SK-N-SH treated with all-trans-retinoic acid at 6 μM for 48 hours (cell line): ENCODE data around the gene TSHZ2.

Source experiments
- ATAC-seq: fragments of 200-7000 bp; cut with Tn5 transposase; 3 replicates; pipeline ENCODE4 v1.9.1; 2020; ENCODE audit warnings: mild to moderate bottlenecking, moderate library complexity
- ARNTL ChIP-seq: fragments of 450-650 bp; formaldehyde crosslinking; IDR thresholded peaks from 2 replicates; pipeline ENCODE4 v1.5.0; 2020; ENCODE audit warnings: low read depth, mild to moderate bottlenecking, moderate library complexity, borderline replicate concordance
- BACH2 ChIP-seq: fragments of 250-450 bp; sonication (Bioruptor Pico); IDR thresholded peaks from 2 replicates; pipeline ENCODE4 v1.9.0; 2021; ENCODE audit warnings: mild to moderate bottlenecking, borderline replicate concordance
- CREB5 ChIP-seq: fragments of 250-450 bp; sonication (Bioruptor Pico); IDR thresholded peaks from 2 replicates; pipeline ENCODE4 v1.5.1; 2020; ENCODE audit warnings: low read depth, mild to moderate bottlenecking, moderate library complexity
- CSDC2 ChIP-seq: fragments of 250-450 bp; sonication (Bioruptor Pico); IDR thresholded peaks from 2 replicates; pipeline ENCODE4 v1.5.0; 2020; ENCODE audit warnings: mild to moderate bottlenecking, moderate library complexity
- CSRNP3 ChIP-seq: fragments of 250-450 bp; sonication (Bioruptor Pico); IDR thresholded peaks from 2 replicates; pipeline ENCODE4 v1.5.1; 2021; ENCODE audit warnings: mild to moderate bottlenecking, moderate library complexity
- ESRRG ChIP-seq: fragments of 250-450 bp; sonication (Bioruptor Pico); IDR thresholded peaks from 2 replicates; pipeline ENCODE4 v1.6.1; 2021; ENCODE audit warnings: mild to moderate bottlenecking
- ISL1 ChIP-seq: fragments of 250-450 bp; sonication (Bioruptor Pico); IDR thresholded peaks from 2 replicates; pipeline ENCODE4 v2.1.2; 2022; ENCODE audit warnings: mild to moderate bottlenecking, moderate library complexity
- OSR1 ChIP-seq: fragments of 250-450 bp; sonication (Bioruptor Pico); IDR thresholded peaks from 2 replicates; pipeline ENCODE4 v1.8.0; 2022; ENCODE audit warnings: moderate library complexity, mild to moderate bottlenecking, inconsistent platforms
- PATZ1 ChIP-seq: fragments of 250-450 bp; sonication (Bioruptor Pico); IDR thresholded peaks from 2 replicates; pipeline ENCODE4 v1.8.0; 2020; ENCODE audit warnings: mild to moderate bottlenecking, moderate library complexity, borderline replicate concordance
- POU6F1 ChIP-seq: fragments of 250-450 bp; sonication (Bioruptor Pico); IDR thresholded peaks from 2 replicates; pipeline ENCODE4 v1.8.0; 2021; ENCODE audit warnings: low read depth, mild to moderate bottlenecking, moderate library complexity, borderline replicate concordance
- PPARA ChIP-seq: fragments of 250-450 bp; sonication (Bioruptor Pico); IDR thresholded peaks from 2 replicates; pipeline ENCODE4 v1.5.0; 2020; ENCODE audit warnings: mild to moderate bottlenecking, borderline replicate concordance
- SNAI2 ChIP-seq: fragments of 250-450 bp; sonication (Bioruptor Pico); IDR thresholded peaks from 2 replicates; pipeline ENCODE4 v1.5.0; 2020; ENCODE audit warnings: mild to moderate bottlenecking, moderate library complexity
- TCF4 ChIP-seq: fragments of 250-450 bp; sonication (Bioruptor Pico); IDR thresholded peaks from 2 replicates; pipeline ENCODE4 v1.8.0; 2021; ENCODE audit warnings: mild to moderate bottlenecking, moderate library complexity, borderline replicate concordance
- TOX ChIP-seq: fragments of 250-450 bp; sonication (Bioruptor Pico); IDR thresholded peaks from 2 replicates; pipeline ENCODE4 v1.8.0; 2021; ENCODE audit warnings: mild to moderate bottlenecking, moderate library complexity, borderline replicate concordance
- TSHZ2 ChIP-seq: fragments of 250-450 bp; sonication (Bioruptor Pico); IDR thresholded peaks from 2 replicates; pipeline ENCODE4 v1.5.0; 2020; ENCODE audit warnings: mild to moderate bottlenecking, moderate library complexity
- ZFP3 ChIP-seq: fragments of 250-450 bp; sonication (Bioruptor Pico); IDR thresholded peaks from 2 replicates; pipeline ENCODE4 v1.5.0; 2020; ENCODE audit warnings: mild to moderate bottlenecking, moderate library complexity
- ZFP30 ChIP-seq: fragments of 450-650 bp; formaldehyde crosslinking; IDR thresholded peaks from 2 replicates; pipeline ENCODE4 v1.5.0; 2022; ENCODE audit warnings: mild to moderate bottlenecking, moderate library complexity
- ZNF565 ChIP-seq: fragments of 450-650 bp; formaldehyde crosslinking; conservative IDR thresholded peaks from 2 replicates; pipeline ENCODE4 v1.5.0; 2020; ENCODE audit warnings: low read depth, mild to moderate bottlenecking, moderate library complexity
- ZNF70 ChIP-seq: fragments of 450-650 bp; formaldehyde crosslinking; IDR thresholded peaks from 2 replicates; pipeline ENCODE4 v1.5.0; 2020; ENCODE audit warnings: mild to moderate bottlenecking, moderate library complexity
- ZNF8 ChIP-seq: fragments of 450-650 bp; formaldehyde crosslinking; IDR thresholded peaks from 2 replicates; pipeline ENCODE4 v1.5.0; 2020; ENCODE audit warnings: mild to moderate bottlenecking, moderate library complexity

Gene TSHZ2

GRCh38 chr20:53304146-53304545 is 332.0 kb downstream of the TSHZ2 start (continued):
- TF ChIP-seq PATZ1 (CRISPR knock-in tag) = no peak
- TF ChIP-seq ZNF8 (CRISPR knock-in tag) = no peak
- no peak for TF ChIP-seq ZFP3 (CRISPR knock-in tag)

GRCh38 chr20:53306192-53306805 is 334.1 kb downstream of the TSHZ2 start:
- TF ChIP-seq PATZ1 (CRISPR knock-in tag) (no peak), ZNF70 (CRISPR knock-in tag) (no peak), ZFP30 (CRISPR knock-in tag) (no peak), SNAI2 (CRISPR knock-in tag) (no peak), OSR1 (CRISPR knock-in tag) (no peak), CREB5 (CRISPR knock-in tag) (no peak), TOX (CRISPR knock-in tag) (no peak), PPARA (no peak), CSRNP3 (no peak), BACH2 (CRISPR knock-in tag) (no peak), ISL1 (CRISPR knock-in tag) (no peak), ARNTL (CRISPR knock-in tag) (no peak), ZFP3 (CRISPR knock-in tag) (no peak), POU6F1 (CRISPR knock-in tag) (no peak), ZNF565 (CRISPR knock-in tag) (no peak), ESRRG (CRISPR knock-in tag) (no peak), ZNF8 (CRISPR knock-in tag) (no peak), TCF4 (no peak), TSHZ2 (CRISPR knock-in tag) (no peak), CSDC2 (CRISPR knock-in tag) (no peak)
- TF ChIP-seq, all 23 proteins: peak for 0
- ATAC-seq = no peak
